ENCODE data around the gene OPN1MW.
"Not testable (repeated sequence)": the region's sequence is repeated elsewhere in the genome, so short reads cannot be mapped to it uniquely, and the experiment has no call there.

DNA sequence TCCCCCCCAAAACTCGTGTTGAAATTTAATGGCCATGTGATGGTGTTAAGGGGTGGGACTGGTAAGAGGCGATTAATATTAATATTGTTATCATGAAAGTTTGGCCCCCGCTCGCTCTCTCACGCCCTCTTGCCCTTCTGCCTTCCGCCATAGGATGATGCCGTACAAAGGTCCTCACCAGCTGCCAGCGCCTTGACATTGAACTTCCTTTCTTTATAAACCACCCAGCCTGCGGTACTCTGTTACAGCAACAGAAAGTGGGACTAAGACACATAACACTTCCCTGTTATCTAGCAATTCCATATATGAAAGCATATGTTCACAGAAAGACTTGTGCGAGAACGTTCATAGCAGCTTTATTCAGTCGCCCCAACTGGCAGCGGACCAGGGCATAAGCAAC, 14.0 kb upstream of the OPN1MW start:
- TF ChIP-seq, protein P1, sequence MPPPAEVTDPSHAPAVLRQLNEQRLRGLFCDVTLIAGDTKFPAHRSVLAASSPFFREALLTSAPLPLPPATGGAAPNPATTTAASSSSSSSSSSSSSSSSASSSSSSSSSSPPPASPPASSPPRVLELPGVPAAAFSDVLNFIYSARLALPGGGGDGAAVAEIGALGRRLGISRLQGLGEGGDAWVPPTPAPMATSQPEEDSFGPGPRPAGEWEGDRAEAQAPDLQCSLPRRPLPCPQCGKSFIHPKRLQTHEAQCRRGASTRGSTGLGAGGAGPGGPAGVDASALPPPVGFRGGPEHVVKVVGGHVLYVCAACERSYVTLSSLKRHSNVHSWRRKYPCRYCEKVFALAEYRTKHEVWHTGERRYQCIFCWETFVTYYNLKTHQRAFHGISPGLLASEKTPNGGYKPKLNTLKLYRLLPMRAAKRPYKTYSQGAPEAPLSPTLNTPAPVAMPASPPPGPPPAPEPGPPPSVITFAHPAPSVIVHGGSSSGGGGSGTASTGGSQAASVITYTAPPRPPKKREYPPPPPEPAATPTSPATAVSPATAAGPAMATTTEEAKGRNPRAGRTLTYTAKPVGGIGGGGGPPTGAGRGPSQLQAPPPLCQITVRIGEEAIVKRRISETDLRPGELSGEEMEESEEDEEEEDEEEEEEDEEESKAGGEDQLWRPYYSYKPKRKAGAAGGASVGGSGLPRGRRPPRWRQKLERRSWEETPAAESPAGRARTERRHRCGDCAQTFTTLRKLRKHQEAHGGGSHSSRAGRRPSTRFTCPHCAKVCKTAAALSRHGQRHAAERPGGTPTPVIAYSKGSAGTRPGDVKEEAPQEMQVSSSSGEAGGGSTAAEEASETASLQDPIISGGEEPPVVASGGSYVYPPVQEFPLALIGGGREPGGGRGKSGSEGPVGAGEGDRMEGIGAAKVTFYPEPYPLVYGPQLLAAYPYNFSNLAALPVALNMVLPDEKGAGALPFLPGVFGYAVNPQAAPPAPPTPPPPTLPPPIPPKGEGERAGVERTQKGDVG (CRISPR knock-in tag; IDR thresholded peaks at IDR 0.05), result not testable (repeated sequence)
- not testable (repeated sequence) for TF ChIP-seq RAD21 (IDR thresholded peaks at IDR 0.05; ENCODE audit: insufficient read depth, low read depth, low read length); JUNB (IDR thresholded peaks at IDR 0.05); YY1 (IDR thresholded peaks at IDR 0.05; ENCODE audit: low read depth, low read length); CTCF (IDR thresholded peaks at IDR 0.05 in 2 of 3, conservative IDR thresholded peaks at IDR 0.05 in 1 of 3; ENCODE audit: control insufficient read depth in 2 of 3, extremely low read depth in 1 of 3, insufficient read depth in 1 of 3, low read depth in 3 of 3, low read length in 3 of 3); ESRRA (IDR thresholded peaks at IDR 0.05; ENCODE audit: low read length); KDM1A (IDR thresholded peaks at IDR 0.05; ENCODE audit: borderline replicate concordance); POLR2A (IDR thresholded peaks at IDR 0.05; ENCODE audit: low read depth, low read length); BACH1 (IDR thresholded peaks at IDR 0.05; ENCODE audit: borderline replicate concordance); SUPT20H (IDR thresholded peaks at IDR 0.05; ENCODE audit: borderline replicate concordance, control insufficient read depth, low read depth, low read length)
- TF ChIP-seq, protein P2, sequence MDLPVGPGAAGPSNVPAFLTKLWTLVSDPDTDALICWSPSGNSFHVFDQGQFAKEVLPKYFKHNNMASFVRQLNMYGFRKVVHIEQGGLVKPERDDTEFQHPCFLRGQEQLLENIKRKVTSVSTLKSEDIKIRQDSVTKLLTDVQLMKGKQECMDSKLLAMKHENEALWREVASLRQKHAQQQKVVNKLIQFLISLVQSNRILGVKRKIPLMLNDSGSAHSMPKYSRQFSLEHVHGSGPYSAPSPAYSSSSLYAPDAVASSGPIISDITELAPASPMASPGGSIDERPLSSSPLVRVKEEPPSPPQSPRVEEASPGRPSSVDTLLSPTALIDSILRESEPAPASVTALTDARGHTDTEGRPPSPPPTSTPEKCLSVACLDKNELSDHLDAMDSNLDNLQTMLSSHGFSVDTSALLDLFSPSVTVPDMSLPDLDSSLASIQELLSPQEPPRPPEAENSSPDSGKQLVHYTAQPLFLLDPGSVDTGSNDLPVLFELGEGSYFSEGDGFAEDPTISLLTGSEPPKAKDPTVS (IDR thresholded peaks at IDR 0.05; ENCODE audit: low read depth, low read length), result not testable (repeated sequence)

Measured in GM12878 (cell line).